ENCODE data around the gene KBTBD8. TPM values are rescaled to one million over a fixed set of nuclear protein-coding genes. Genes with fewer than 3 reads are reported as not detected.

KBTBD8 gene
- total RNA-seq, 4 donors from 2014 or later, result 0.54 to 1.2 (median 1.00) TPM

DNA sequence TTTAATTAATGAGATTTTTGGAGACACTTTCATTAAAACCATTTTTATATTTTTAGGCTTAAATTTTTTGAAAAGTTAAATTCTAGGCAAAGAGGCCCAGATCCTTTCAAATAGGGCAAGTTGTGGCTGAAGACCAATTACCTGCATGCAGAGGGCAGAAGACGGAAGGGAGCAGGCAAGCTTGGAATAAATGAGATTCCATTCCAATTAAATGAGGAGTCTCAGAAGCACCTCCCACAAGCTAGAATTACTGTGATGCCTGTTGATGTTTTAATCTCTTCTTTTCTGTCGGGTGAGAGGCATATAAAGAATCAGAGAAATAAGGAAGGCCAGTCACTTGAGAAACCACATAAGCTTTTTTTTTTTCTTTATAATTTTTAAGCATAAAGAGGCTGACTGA lies 46.8 kb downstream of the KBTBD8 start:
- H3K36me3 ChIP-seq, result no peaks in the 10 kb centered on the region
- no peaks in the 10 kb centered on the region for H3K4me1 ChIP-seq
- H3K27me3 ChIP-seq, result no peaks in the 10 kb centered on the region
- WGBS, 2 donors, result 56 to 64% methylated on average over 2 of the region's 2 CpGs
- H3K9me3 ChIP-seq, result no peaks in the 10 kb centered on the region
- no peak overlapping the region for H3K27ac ChIP-seq
- no peak overlapping the region for H3K4me3 ChIP-seq (replicated peaks in 1 of 3)
- intact Hi-C loops (cut with DNase I), result no loop called here
- no peak for DNase-seq
- TF ChIP-seq, protein P1, sequence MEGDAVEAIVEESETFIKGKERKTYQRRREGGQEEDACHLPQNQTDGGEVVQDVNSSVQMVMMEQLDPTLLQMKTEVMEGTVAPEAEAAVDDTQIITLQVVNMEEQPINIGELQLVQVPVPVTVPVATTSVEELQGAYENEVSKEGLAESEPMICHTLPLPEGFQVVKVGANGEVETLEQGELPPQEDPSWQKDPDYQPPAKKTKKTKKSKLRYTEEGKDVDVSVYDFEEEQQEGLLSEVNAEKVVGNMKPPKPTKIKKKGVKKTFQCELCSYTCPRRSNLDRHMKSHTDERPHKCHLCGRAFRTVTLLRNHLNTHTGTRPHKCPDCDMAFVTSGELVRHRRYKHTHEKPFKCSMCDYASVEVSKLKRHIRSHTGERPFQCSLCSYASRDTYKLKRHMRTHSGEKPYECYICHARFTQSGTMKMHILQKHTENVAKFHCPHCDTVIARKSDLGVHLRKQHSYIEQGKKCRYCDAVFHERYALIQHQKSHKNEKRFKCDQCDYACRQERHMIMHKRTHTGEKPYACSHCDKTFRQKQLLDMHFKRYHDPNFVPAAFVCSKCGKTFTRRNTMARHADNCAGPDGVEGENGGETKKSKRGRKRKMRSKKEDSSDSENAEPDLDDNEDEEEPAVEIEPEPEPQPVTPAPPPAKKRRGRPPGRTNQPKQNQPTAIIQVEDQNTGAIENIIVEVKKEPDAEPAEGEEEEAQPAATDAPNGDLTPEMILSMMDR (IDR thresholded peaks at IDR 0.05), result no peak
- TF ChIP-seq POLR2A (IDR thresholded peaks at IDR 0.05), result no peak

DNA sequence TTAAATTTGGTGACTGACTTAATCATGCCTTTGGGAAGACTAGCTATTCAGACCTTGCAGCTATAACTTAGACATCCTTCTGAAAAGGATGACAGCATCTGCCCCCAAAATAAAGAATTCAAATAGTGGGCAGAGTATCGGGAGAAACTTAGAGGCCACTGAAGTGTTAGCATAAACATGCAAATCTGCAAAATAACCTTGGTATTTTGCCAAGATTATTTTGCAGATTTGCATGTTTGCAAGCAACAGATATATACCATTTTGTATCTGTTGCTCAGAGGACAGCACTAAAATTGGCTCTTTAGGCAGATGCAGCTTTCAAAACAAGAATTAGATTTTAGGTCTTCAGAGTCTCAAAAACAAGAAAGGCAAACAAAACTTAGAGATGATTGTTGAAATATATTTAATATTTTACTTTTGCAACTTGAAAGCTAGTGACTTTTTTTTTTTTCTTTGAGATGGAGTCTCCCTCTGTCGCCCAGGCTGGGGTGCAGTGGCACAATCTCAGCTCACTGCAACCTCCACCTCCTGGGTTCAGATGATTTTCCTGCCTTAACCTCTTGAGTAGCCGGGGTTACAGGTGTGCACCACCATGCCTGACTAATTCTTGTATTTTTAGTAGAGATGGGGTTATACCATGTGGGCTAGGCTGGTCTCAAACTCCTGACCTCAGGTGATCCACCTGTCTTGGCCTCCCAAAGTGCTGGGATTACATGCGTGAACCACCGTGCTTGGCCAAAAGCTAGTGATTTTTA lies 47.8 kb downstream of the KBTBD8 start:
- Histone ChIP-seq H3K4me3 (replicated peaks in 1 of 3) (no peak overlapping the region), H3K9me3 (no peaks in the 10 kb centered on the region), H3K27me3 (no peaks in the 10 kb centered on the region), H3K27ac (no peak overlapping the region), H3K36me3 (no peaks in the 10 kb centered on the region), H3K4me1 (no peaks in the 10 kb centered on the region)
- intact Hi-C loops (cut with DNase I), result no loop called here
- no peak for TF ChIP-seq POLR2A (IDR thresholded peaks at IDR 0.05)
- TF ChIP-seq, protein P1 (IDR thresholded peaks at IDR 0.05), result no peak
- no peak for DNase-seq
- 76 to 80% methylated on average over 5 of the region's 5 CpGs for WGBS, 2 donors

DNA sequence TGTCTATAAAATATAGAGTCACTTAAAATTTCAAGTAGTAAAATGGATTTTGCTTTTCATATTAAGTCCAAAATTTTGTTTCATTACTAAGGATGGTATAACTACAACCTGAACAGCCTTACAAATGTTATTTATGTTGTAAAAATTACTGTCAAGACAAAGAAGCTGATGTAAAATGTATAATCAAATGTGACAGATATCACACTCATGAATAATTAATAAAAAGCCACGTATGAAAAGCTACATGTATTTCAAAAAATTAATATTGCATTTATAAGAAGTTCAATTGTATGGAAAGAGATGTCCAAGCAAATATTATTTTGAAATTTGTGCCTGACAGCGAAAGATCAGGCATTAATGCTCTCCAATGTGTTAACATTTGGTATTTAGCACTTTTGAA lies 48.9 kb downstream of the KBTBD8 start:
- intact Hi-C loops (cut with DNase I), result no loop called here
- TF ChIP-seq, protein P1 (IDR thresholded peaks at IDR 0.05), result no peak
- TF ChIP-seq POLR2A (IDR thresholded peaks at IDR 0.05), result no peak
- Histone ChIP-seq H3K27me3 (no peaks in the 10 kb centered on the region), H3K4me3 (replicated peaks in 1 of 3) (no peak overlapping the region), H3K9me3 (no peaks in the 10 kb centered on the region), H3K27ac (no peak overlapping the region), H3K4me1 (no peaks in the 10 kb centered on the region), H3K36me3 (no peaks in the 10 kb centered on the region)
- no peak for DNase-seq
- WGBS, 2 donors, result 78 to 80% methylated on average over 2 of the region's 2 CpGs

DNA sequence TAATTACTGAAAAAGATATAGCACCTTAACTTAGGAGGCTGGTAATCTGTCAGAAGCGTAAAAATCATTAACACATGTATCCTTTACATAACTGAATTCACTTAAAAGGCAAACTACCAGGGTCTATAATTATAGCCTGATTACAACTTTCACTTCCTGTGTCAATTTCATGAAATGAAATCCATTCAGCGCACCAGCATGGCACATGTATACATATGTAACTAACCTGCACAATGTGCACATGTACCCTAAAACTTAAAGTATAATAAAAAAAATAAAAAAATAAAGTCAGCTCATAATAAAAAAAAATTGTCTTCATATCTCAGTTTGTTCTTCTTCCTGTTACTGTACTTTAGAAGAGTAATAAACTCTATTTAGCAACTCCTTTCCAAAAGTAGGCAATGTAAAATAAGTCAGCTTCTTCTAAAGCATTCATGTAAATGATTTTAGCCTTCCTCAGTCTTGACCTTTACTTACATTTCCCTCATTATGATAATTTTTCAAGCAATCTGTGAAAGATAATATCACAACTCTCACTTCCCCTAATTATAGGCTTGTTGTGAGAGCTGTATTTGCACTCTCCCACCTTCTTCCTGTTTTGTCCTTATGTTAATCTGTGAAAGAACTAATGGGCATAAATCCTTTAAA lies 50.1 kb downstream of the KBTBD8 start:
- WGBS, 2 donors, result 82 to 84% methylated on average over 2 of the region's 2 CpGs
- no peak overlapping the region for H3K4me3 ChIP-seq (replicated peaks in 1 of 3)

DNA sequence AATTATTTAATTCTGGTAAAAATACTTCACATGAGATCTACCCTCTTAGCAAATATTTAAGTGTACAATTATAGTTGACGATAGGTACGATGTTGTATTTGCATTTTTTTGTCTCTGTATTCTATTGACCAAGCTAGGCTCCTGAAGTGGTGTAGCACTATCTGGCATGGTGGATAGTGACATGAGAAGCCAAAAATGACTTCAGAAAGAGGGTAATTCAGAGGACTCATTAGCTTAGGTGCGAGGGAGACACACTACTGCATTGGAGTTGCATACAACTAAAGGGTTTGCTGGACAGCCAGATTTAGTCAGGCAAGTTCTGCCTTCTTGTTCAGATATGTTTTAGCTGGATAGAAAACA lies 50.6 kb downstream of the KBTBD8 start:
- Histone ChIP-seq H3K27me3 (no peaks in the 10 kb centered on the region), H3K4me3 (replicated peaks in 1 of 3) (no peak overlapping the region), H3K36me3 (no peaks in the 10 kb centered on the region), H3K27ac (no peak overlapping the region), H3K9me3 (no peaks in the 10 kb centered on the region), H3K4me1 (no peaks in the 10 kb centered on the region)
- no peak for DNase-seq
- intact Hi-C loops (cut with DNase I), result no loop called here
- WGBS, 2 donors, result 84 to 91% methylated on average over 3 of the region's 3 CpGs
- TF ChIP-seq, protein P1 (IDR thresholded peaks at IDR 0.05), result no peak
- TF ChIP-seq POLR2A (IDR thresholded peaks at IDR 0.05), result no peak

More for the DNA sequence above, 50.1 kb downstream of the KBTBD8 start:
- Histone ChIP-seq H3K27ac (no peak overlapping the region), H3K27me3 (no peaks in the 10 kb centered on the region), H3K36me3 (no peaks in the 10 kb centered on the region), H3K9me3 (no peaks in the 10 kb centered on the region), H3K4me1 (no peaks in the 10 kb centered on the region)
- intact Hi-C loops (cut with DNase I), result no loop called here
- TF ChIP-seq, protein P1 (IDR thresholded peaks at IDR 0.05), result no peak
- no peak for TF ChIP-seq POLR2A (IDR thresholded peaks at IDR 0.05)
- no peak for DNase-seq
